Measurements from ENCODE around the gene SEPSECS.

The SEPSECS gene

GRCh38 chr4:25144870-25145481 is 15.3 kb downstream of the SEPSECS start:
- peak; percentile 18 for TF ChIP-seq CTCF (IDR thresholded peaks at IDR 0.05; ENCODE audit: borderline replicate concordance, control extremely low read depth, extremely low read depth, insufficient read depth, missing control alignments)
- in situ Hi-C loops (cut with MboI; ENCODE audit: low sequenced_read_pairs, unreplicated experiment): loop anchor here (10.0 to 25.0 kb wide), 2 partner anchors 160 to 658 kb away; no protein-coding TSS in a partner anchor
- DNase-seq (ENCODE audit: low spot score): peak; percentile 34

GRCh38 chr4:25142468-25142867 is 17.8 kb downstream of the SEPSECS start:
- in situ Hi-C loops (cut with MboI; ENCODE audit: low sequenced_read_pairs, unreplicated experiment): loop anchor here (10.0 to 25.0 kb wide), 2 partner anchors 158 to 655 kb away; no protein-coding TSS in a partner anchor
- no peak for DNase-seq (ENCODE audit: low spot score)
- no peak for TF ChIP-seq CTCF (IDR thresholded peaks at IDR 0.05; ENCODE audit: borderline replicate concordance, control extremely low read depth, extremely low read depth, insufficient read depth, missing control alignments)

- TF ChIP-seq CTCF (IDR thresholded peaks at IDR 0.05; ENCODE audit: borderline replicate concordance, control extremely low read depth, extremely low read depth, insufficient read depth, missing control alignments): no peak
- in situ Hi-C loops (cut with MboI; ENCODE audit: low sequenced_read_pairs, unreplicated experiment): loop anchor here (10.0 to 25.0 kb wide), 2 partner anchors 157 to 654 kb away; no protein-coding TSS in a partner anchor
These were observed 18.7 kb downstream of the SEPSECS start for GRCh38 chr4:25141592-25141991.

GRCh38 chr4:25133132-25133531 is 27.1 kb downstream of the SEPSECS start:
- in situ Hi-C loops (cut with MboI; ENCODE audit: low sequenced_read_pairs, unreplicated experiment): loop anchor here (25.0 kb wide), 1 partner anchor 646 kb away; no protein-coding TSS in a partner anchor
- DNase-seq (ENCODE audit: low spot score): no peak
- TF ChIP-seq CTCF (IDR thresholded peaks at IDR 0.05; ENCODE audit: borderline replicate concordance, control extremely low read depth, extremely low read depth, insufficient read depth, missing control alignments): no peak

More at GRCh38 chr4:25141592-25141991, 18.7 kb downstream of the SEPSECS start:
- DNase-seq (ENCODE audit: low spot score): no peak

DNA sequence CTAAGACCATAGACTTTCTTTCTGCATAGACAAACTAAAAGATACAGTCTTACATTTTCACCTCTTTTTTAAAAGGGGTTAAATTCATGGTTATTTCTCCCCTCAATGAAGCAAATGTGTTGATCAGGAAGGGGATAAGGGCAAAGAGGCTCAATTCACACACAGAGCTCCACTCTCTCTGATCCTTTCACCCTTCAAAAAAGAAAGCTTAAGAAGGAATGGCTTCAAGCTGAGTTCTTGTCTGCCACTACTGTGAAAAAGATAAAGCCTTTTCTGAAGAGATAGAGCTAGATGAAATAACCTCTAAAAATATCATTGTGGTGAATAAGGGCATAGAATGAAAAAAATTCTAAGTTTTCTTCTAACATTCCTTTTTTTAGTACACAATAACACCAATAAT is 28.3 kb downstream of the SEPSECS start:
- no peak for TF ChIP-seq CTCF (IDR thresholded peaks at IDR 0.05; ENCODE audit: borderline replicate concordance, control extremely low read depth, extremely low read depth, insufficient read depth, missing control alignments)
- in situ Hi-C loops (cut with MboI; ENCODE audit: low sequenced_read_pairs, unreplicated experiment): loop anchor here (25.0 kb wide), 1 partner anchor 645 kb away; no protein-coding TSS in a partner anchor
- no peak for DNase-seq (ENCODE audit: low spot score)

DNA sequence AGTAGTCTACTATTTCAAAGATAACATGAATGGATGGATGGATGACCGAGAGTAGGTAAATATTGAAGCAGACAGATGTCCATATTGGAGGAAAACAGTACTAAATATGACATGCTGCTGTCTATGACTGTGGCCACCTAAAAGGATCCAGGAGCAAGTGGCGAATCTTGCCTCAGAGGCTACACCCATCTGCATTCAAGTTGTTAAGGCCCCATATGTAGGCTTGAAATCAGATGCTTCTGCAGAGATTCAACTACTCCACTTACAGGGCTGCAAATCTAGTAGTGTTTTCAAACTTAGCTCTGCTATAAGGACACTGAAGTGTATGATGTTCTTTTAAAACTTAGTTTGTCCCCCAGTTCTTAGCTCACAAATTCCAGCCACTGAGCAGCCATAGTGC is 28.9 kb downstream of the SEPSECS start:
- in situ Hi-C loops (cut with MboI; ENCODE audit: low sequenced_read_pairs, unreplicated experiment): loop anchor here (25.0 kb wide), 1 partner anchor 644 kb away; no protein-coding TSS in a partner anchor
- no peak for TF ChIP-seq CTCF (IDR thresholded peaks at IDR 0.05; ENCODE audit: borderline replicate concordance, control extremely low read depth, extremely low read depth, insufficient read depth, missing control alignments)
- DNase-seq (ENCODE audit: low spot score): no peak

Measured in GM13976 (cell line).